GM19324 (cell line): ENCODE data around the gene GRHL3.

Experiments
- ATAC-seq: cut with Tn5 transposase; IDR thresholded peaks from one replicate; pipeline ENCODE4 v1.9.1; 2021; ENCODE audit warnings: mild to moderate bottlenecking, moderate library complexity; ENCODE audit not compliant: unreplicated experiment, low FRiP score

GRHL3 gene

DNA sequence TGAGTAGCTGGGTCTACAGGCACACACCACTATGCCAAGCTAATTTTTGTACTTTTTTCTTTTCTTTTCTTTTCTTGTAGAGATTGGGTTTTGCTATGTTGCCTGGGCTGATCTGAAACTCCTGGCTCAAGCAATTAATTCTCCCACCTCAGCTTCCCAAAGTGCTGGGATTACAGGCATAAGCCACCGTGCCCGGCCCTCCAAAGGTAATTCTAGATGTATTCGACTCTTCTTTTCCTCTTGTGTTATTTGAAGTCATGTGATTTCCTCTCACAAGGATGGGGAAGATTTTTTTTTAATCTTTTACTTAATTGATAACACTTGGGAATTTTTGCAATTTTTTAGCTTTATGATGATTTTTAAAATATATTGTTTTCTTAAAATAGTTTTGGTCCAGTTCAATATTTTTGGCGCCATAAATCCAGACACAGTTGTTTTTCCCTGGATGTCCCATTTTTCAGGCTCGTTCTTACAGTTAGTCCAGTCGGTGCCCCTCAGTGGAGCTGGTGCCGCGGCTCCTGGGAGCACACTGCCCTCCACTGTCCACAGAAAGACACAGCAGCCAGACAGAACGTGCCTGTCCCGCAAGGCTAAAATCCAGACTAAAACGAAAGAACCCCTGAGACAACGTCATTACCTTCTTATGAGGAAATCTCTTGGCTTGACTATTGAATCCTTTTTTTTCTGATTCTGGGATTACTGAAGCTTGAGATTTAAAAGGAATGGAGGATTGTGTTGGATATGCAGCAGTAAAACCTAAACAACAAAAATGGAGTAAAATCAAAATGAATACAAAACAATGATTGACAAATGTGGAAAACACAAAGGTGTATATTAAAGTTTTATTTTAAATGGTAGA, 72.0 kb downstream of the GRHL3 start:
- ATAC-seq: no peak

GRCh38 chr1:24391882-24392603, 72.9 kb downstream of the GRHL3 start:
- ATAC-seq: peak; percentile 60

DNA sequence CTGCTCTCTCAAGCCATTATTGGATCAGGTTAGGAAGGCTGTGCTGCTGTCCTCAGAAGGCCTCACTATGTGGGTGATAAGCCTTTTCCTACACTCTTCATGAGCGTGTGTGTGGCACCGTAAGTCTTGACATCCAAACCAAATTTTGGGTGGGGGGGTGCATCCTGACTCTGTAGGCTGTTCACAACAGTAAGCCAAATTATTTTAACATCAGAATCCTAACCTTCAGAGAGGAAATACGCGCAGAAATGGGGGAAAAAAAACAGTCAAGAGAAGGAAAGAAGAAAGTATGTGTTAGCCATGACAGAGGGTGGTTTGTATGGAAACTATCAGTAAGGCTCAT, 73.4 kb downstream of the GRHL3 start:
- no peak for ATAC-seq

GRCh38 chr1:24392982-24393650, 74.0 kb downstream of the GRHL3 start:
- ATAC-seq: no peak

GRCh38 chr1:24393892-24394291, 74.7 kb downstream of the GRHL3 start:
- no peak for ATAC-seq

GRCh38 chr1:24400065-24400464, 80.9 kb downstream of the GRHL3 start:
- no peak for ATAC-seq

DNA sequence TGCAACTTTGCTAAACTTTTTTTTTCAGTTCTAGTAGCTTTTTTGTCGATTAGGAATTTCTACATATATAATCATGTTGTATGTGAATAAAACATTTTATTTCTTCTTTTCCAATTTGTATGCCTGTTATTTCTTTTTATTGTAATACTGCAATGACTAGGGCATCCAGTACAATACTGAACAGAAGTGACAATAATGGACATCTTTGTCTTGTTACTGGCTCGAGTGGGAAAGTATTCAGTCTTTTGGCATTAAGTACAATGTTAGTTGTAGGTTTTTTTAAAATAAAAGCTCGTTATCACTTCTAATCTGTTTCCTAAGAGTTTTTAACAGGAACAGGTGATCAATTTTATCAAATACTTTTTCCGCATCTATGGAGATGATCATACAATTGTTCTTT, 84.6 kb downstream of the GRHL3 start:
- ATAC-seq: no peak
